ENCODE measurements around the gene EMP2.
"Not testable (repeated sequence)": the region's sequence is repeated elsewhere in the genome, so short reads cannot be mapped to it uniquely, and the experiment has no call there.

The EMP2 gene

GRCh38 chr16:10579965-10580882, at the start of gene EMP2:
Gene EMP2, minus strand, starts transcription at chr16:10580598. Its CDS starts 32,981 bp downstream, at chr16:10547617.
- DNase-seq (ENCODE audit: low read depth), result peak; percentile 34

GRCh38 chr16:10629592-10629963, 49.2 kb upstream of the EMP2 start:
- no peak for DNase-seq (ENCODE audit: low read depth)

- DNase-seq (ENCODE audit: low read depth), result no peak
Measured at GRCh38 chr16:10625595-10626357, 45.4 kb upstream of the EMP2 start.

GRCh38 chr16:10624527-10624926, 44.1 kb upstream of the EMP2 start:
- DNase-seq (ENCODE audit: low read depth), result no peak

GRCh38 chr16:10623059-10623458, 42.7 kb upstream of the EMP2 start:
- DNase-seq (ENCODE audit: low read depth), result no peak

GRCh38 chr16:10622036-10622921, 41.9 kb upstream of the EMP2 start:
- no peak for DNase-seq (ENCODE audit: low read depth)

- DNase-seq (ENCODE audit: low read depth), result not testable (repeated sequence)
Measured at GRCh38 chr16:10621216-10621949, 41.0 kb upstream of the EMP2 start.

GRCh38 chr16:10620120-10620519, 39.7 kb upstream of the EMP2 start:
- DNase-seq (ENCODE audit: low read depth), result no peak

GRCh38 chr16:10619271-10619849, 39.0 kb upstream of the EMP2 start:
- no peak for DNase-seq (ENCODE audit: low read depth)

- no peak for DNase-seq (ENCODE audit: low read depth)
Measured at GRCh38 chr16:10618710-10619209, 38.4 kb upstream of the EMP2 start.

GRCh38 chr16:10617662-10618420, 37.4 kb upstream of the EMP2 start:
- DNase-seq (ENCODE audit: low read depth), result no peak

GRCh38 chr16:10616756-10617640, 36.6 kb upstream of the EMP2 start:
- DNase-seq (ENCODE audit: low read depth), result no peak

- no peak for DNase-seq (ENCODE audit: low read depth)
Measured at GRCh38 chr16:10616419-10616755, 36.0 kb upstream of the EMP2 start.

GRCh38 chr16:10614685-10615084, 34.3 kb upstream of the EMP2 start:
- DNase-seq (ENCODE audit: low read depth), result no peak

GRCh38 chr16:10613785-10614485, 33.5 kb upstream of the EMP2 start:
- DNase-seq (ENCODE audit: low read depth), result no peak

- no peak for DNase-seq (ENCODE audit: low read depth)
Measured at GRCh38 chr16:10612649-10613179, 32.3 kb upstream of the EMP2 start.

- no peak for DNase-seq (ENCODE audit: low read depth)
Measured at GRCh38 chr16:10611825-10612342, 31.5 kb upstream of the EMP2 start.

Data from HS-27A (cell line).